GM12878 (cell line): ENCODE results near the gene OPCML. TPM values are rescaled to one million over a fixed set of nuclear protein-coding genes. Genes with fewer than 3 reads are reported as not detected.

Source experiments
- ATAC-seq: fragments of 200-7000 bp; cut with Tn5 transposase; 3 replicates; pipeline ENCODE4 v1.9.1; 2020; ENCODE audit warnings: mild to moderate bottlenecking, moderate library complexity
- BruUV-seq: library from RNA; stranded (reverse); fragments of 400-500 nt; replicated peaks from 2 replicates; lab custom pipeline; 2021; lab: Mats Ljungman, UMichigan
- CTCF ChIA-PET: fragments of 300-600 bp; sonication (Branson Sonifier 250); formaldehyde crosslinking; extraction: SDS; loops from one replicate; lab custom pipeline; 2021; ENCODE audit warnings: inconsistent platforms; lab: Yijun Ruan, JAX
- POLR2A ChIA-PET: fragments of 350-600 bp; formaldehyde crosslinking; extraction: SDS; loops from one replicate; lab custom pipeline; 2021; ENCODE audit warnings: inconsistent platforms; lab: Charles Lee
- RAD21 ChIA-PET: fragments of 300-600 bp; sonication (Branson Sonifier 250); formaldehyde crosslinking; loops from one replicate; lab custom pipeline; 2023; ENCODE audit warnings: antibody characterized with exemption; ENCODE audit not compliant: unreplicated experiment; lab: Charles Lee
- SMC1A ChIA-PET: fragments of 300-600 bp; sonication (Branson Sonifier 250); formaldehyde crosslinking; loops from one replicate; lab custom pipeline; 2023; ENCODE audit not compliant: unreplicated experiment, uncharacterized antibody; lab: Charles Lee
- DNase-seq: peaks from one replicate; pipeline ENCODE4 v3.0.0-alpha.2; 2011; ENCODE audit warnings: low read depth, low spot score
- FAIRE-seq: peaks from 3 replicates; lab custom pipeline; 2011; peaks lifted over from hg19 to GRCh38; lab: Jason Lieb, UNC
- H2AFZ ChIP-seq: 2 replicates; pipeline ENCODE4 v1.6.0; 2011; ENCODE audit warnings: low read depth, low read length, control low read depth; ENCODE audit not compliant: control insufficient read depth
- H3K27ac ChIP-seq: 2 replicates; pipeline ENCODE4 v1.5.1; 2011; ENCODE audit warnings: control low read depth; ENCODE audit not compliant: control insufficient read depth, insufficient read depth
- H3K27me3 ChIP-seq, 2 experiments: replicated peaks in 1 of 2; 2 replicates each; pipeline versions ENCODE4 v1.6.0 to v1.6.1; 2011; ENCODE audit warnings: low read length in 1 of 2; ENCODE audit not compliant: control insufficient read depth in 2 of 2, insufficient read depth in 2 of 2
- H3K36me3 ChIP-seq, 2 experiments: 2 replicates each; pipeline ENCODE4 v1.5.1; 2011; ENCODE audit warnings: low read length in 1 of 2; ENCODE audit not compliant: control insufficient read depth in 2 of 2, insufficient read depth in 2 of 2
- H3K4me1 ChIP-seq: 2 replicates; pipeline ENCODE4 v1.6.1; 2011; ENCODE audit warnings: mild to moderate bottlenecking, low read length, moderate library complexity, mixed read lengths; ENCODE audit not compliant: control insufficient read depth, insufficient read depth
- H3K4me2 ChIP-seq: 2 replicates; pipeline ENCODE4 v1.6.0; 2011; ENCODE audit warnings: control low read depth; ENCODE audit not compliant: control insufficient read depth, insufficient read depth
- H3K4me3 ChIP-seq: fragments of 200-600 bp; sonication (generic); 2 replicates; pipeline ENCODE4 v1.5.1; 2016
- H3K79me2 ChIP-seq: 2 replicates; pipeline ENCODE4 v1.6.0; 2011; ENCODE audit warnings: low read length; ENCODE audit not compliant: control insufficient read depth, insufficient read depth
- H3K9ac ChIP-seq: 2 replicates; pipeline ENCODE4 v1.8.0; 2011; ENCODE audit warnings: low read length, control low read depth, mixed read lengths; ENCODE audit not compliant: control insufficient read depth, insufficient read depth
- H3K9me3 ChIP-seq: replicated peaks from 3 replicates; pipeline ENCODE4 v1.5.1; 2011; ENCODE audit warnings: mild to moderate bottlenecking, low read length; ENCODE audit not compliant: control insufficient read depth, insufficient read depth
- H4K20me1 ChIP-seq: 2 replicates; pipeline ENCODE4 v1.6.0; 2011; ENCODE audit not compliant: control insufficient read depth, insufficient read depth
- BCL11A ChIP-seq: IDR thresholded peaks from 2 replicates; pipeline ENCODE4 v1.6.1; 2011; ENCODE audit warnings: low read depth, low read length
- CHD2 ChIP-seq: IDR thresholded peaks from 2 replicates; pipeline ENCODE4 v1.6.1; 2011; ENCODE audit warnings: low read depth, low read length, improper control_type of control experiment, borderline replicate concordance
- KAT2A ChIP-seq: conservative IDR thresholded peaks from 2 replicates; pipeline ENCODE4 v1.6.1; 2011; ENCODE audit warnings: low read depth, low read length; ENCODE audit not compliant: control insufficient read depth
- MYC ChIP-seq: IDR thresholded peaks from 2 replicates; pipeline ENCODE4 v1.6.1; 2011; ENCODE audit warnings: mild to moderate bottlenecking, low read length, moderate library complexity, inconsistent platforms; ENCODE audit not compliant: insufficient read depth, insufficient replicate concordance, insufficient read length, severe bottlenecking
- SMAD5 ChIP-seq: IDR thresholded peaks from 2 replicates; pipeline ENCODE4 v1.6.1; 2016; ENCODE audit warnings: antibody characterized with exemption, low read depth
- SMARCA5 ChIP-seq: fragments of 450-650 bp; IDR thresholded peaks from 2 replicates; pipeline ENCODE4 v1.6.1; 2017; ENCODE audit warnings: mild to moderate bottlenecking
- TCF12 ChIP-seq: IDR thresholded peaks from 2 replicates; pipeline ENCODE4 v1.6.1; 2011; ENCODE audit warnings: low read depth, mild to moderate bottlenecking, low read length
- ZBED1 ChIP-seq: IDR thresholded peaks from 2 replicates; pipeline ENCODE4 v1.6.1; 2016; ENCODE audit warnings: borderline replicate concordance
- WGBS: methylation state at CpG from one replicate; pipeline ENCODE4 v1.1.6; 2016; ENCODE audit warnings: low lambda C conversion rate; ENCODE audit not compliant: insufficient replicate concordance, insufficient coverage; ENCODE audit errors: missing lambda C conversion rate; 5-methylcytosine and 5-hydroxymethylcytosine counted together
- in situ Hi-C: fragments of 300-500 bp; cut with MboI; formaldehyde crosslinking; loops from 9 replicates; pipeline ENCODE4 v1.14.3; 2018; ENCODE audit warnings: mixed read lengths
- intact Hi-C: fragments of 100-400 bp; cut with micrococcal nuclease; formaldehyde crosslinking; loops from one replicate; pipeline ENCODE4 v1.14.2; 2022; ENCODE audit not compliant: unreplicated experiment
- polyA plus RNA-seq, 11 experiments: library from polyadenylated mRNA; depleted of rRNA in 4 of 11; unstranded in 6 of 11; stranded (reverse) in 5 of 11; fragments of >200 nt; fragmentation: Nextera tagmentation in 4 of 11; fragmentation: Illumina TruSeq in 1 of 11; extraction: Ambion mirVana in 4 of 11; extraction: Trizol in 1 of 11; gene quantifications; 1 replicate in 1 of 11; 2 replicates in 10 of 11; pipeline versions ENCODE4 v1.2.1 to v1.2.3, GENCODE V29; 2011 to 2016; ENCODE audit warnings: inconsistent platforms in 2 of 11, missing spikeins in 2 of 11, low read depth in 1 of 11
- total RNA-seq, 4 experiments: library from RNA; depleted of rRNA in 3 of 4; stranded (reverse); fragments of >200 nt in 3 of 4; fragmentation: Illumina TruSeq in 1 of 4; extraction: Trizol in 1 of 4; gene quantifications; 2 replicates each; pipeline versions ENCODE4 v1.2.1 to v1.2.3, GENCODE V29; 2013 to 2021
- TF ChIP-seq, protein P1 (sequence below): IDR thresholded peaks from 2 replicates; pipeline ENCODE4 v1.6.1; 2011; ENCODE audit warnings: borderline replicate concordance, low read depth, mild to moderate bottlenecking, moderate library complexity, mixed read lengths, low read length; ENCODE audit not compliant: insufficient read depth; ENCODE audit errors: extremely low read length
- TF ChIP-seq, protein P2 (sequence below): fragments of 450-650 bp; IDR thresholded peaks from 2 replicates; pipeline ENCODE4 v1.6.1; 2017; ENCODE audit warnings: low read depth, mild to moderate bottlenecking, moderate library complexity

The OPCML gene
- total and polyA plus RNA-seq, 10 of the 15 experiments (the other 5 are each of a cell fraction or from before 2014, with no cell fraction given): 0.84 TPM; not detected in 9

DNA sequence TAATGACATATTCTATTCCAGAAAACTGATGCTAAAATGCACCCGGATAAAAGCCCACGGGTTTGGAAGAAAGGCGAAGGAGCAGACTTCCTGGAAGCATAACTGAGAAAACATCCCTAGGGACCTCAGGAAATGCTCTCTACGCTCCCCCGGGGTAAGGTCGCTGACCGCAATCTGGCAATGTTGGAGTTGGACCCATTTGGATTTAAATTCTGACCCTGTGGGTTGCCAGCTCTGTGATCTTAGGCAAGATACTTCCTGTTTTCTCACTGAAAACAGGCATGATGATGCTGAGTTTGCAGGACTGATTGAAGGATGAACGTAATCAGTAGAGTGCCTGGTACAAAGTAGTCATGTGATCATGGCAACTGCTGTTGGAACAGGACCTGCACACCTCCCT, 1107.9 kb downstream of the OPCML start:
- Histone ChIP-seq H3K79me2 (no peaks in the 10 kb centered on the region), H3K4me3 (no peak overlapping the region)
- TF ChIP-seq SMARCA5 (no peak), TCF12 (no peak), KAT2A (no peak), SMAD5 (no peak), ZBED1 (no peak), MYC (no peak), CHD2 (no peak), BCL11A (no peak)
- TF ChIP-seq, protein P1, sequence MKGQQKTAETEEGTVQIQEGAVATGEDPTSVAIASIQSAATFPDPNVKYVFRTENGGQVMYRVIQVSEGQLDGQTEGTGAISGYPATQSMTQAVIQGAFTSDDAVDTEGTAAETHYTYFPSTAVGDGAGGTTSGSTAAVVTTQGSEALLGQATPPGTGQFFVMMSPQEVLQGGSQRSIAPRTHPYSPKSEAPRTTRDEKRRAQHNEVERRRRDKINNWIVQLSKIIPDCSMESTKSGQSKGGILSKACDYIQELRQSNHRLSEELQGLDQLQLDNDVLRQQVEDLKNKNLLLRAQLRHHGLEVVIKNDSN: no peak
- TF ChIP-seq, protein P2, sequence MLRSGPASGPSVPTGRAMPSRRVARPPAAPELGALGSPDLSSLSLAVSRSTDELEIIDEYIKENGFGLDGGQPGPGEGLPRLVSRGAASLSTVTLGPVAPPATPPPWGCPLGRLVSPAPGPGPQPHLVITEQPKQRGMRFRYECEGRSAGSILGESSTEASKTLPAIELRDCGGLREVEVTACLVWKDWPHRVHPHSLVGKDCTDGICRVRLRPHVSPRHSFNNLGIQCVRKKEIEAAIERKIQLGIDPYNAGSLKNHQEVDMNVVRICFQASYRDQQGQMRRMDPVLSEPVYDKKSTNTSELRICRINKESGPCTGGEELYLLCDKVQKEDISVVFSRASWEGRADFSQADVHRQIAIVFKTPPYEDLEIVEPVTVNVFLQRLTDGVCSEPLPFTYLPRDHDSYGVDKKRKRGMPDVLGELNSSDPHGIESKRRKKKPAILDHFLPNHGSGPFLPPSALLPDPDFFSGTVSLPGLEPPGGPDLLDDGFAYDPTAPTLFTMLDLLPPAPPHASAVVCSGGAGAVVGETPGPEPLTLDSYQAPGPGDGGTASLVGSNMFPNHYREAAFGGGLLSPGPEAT: no peak
- TF ChIP-seq, all 136 proteins: peak for 0
- POLR2A ChIA-PET: no interaction called here
- Histone ChIP-seq H3K4me1 (no peaks in the 10 kb centered on the region), H2AFZ (no peak overlapping the region), H3K27ac (no peak overlapping the region), H3K27me3 (peaks cover 0 to 7% of the 10 kb centered on the region in 2 experiments; a peak in 2 of 4 replicates), H3K9me3 (no peaks in the 10 kb centered on the region), H3K9ac (no peak overlapping the region), H3K36me3 (no peaks in the 10 kb centered on the region), H4K20me1 (no peaks in the 10 kb centered on the region), H3K4me2 (no peak overlapping the region)
- CTCF ChIA-PET: no interaction called here
- intact Hi-C loops: no loop called here
- no TSS peak for BruUV-seq
- no peak for DNase-seq
- SMC1A ChIA-PET: no interaction called here
- 43% methylated on average over 8 of the region's 8 CpGs for WGBS
- ATAC-seq: no peak
- in situ Hi-C loops: no loop called here
- FAIRE-seq: no peak
- RAD21 ChIA-PET: interaction anchor here (1.4 kb wide), 1 partner anchor 22 kb away, joined by 3 read pairs; no protein-coding TSS in a partner anchor
